Measurements from ENCODE around the gene GEN1. TPM values are rescaled to one million over a fixed set of nuclear protein-coding genes. Genes with fewer than 3 reads are reported as not detected.

The GEN1 gene
- total RNA-seq, 1 donor from 2014 or later = 43.5 TPM

DNA sequence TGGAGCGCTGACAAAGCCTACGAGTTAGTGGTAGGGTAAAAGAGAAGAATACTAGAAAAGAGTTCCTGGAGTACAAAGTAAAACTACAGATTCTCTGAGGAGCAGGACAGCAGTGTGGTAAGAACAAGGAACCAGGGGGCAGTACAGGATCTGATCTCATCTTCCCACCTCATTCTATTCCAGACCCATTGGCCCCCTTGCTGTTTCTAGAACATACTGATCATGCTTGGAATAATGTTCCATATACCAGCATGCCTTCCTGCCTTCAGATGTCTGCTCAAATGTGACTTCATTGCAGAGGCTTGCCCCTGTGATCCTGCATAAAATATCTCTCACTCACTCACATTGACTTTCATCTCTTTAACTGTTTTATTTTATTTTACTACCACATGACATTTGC is 81.6 kb downstream of the GEN1 start:
- Histone ChIP-seq H3K27me3 (peaks cover 24% of the 10 kb centered on the region), H3K27ac (no peak overlapping the region), H3K4me2 (no peak overlapping the region), H2AFZ (replicated peaks) (no peak overlapping the region), H3K4me1 (no peaks in the 10 kb centered on the region), H3F3A (ENCODE audit: low read depth) (no peaks in the 10 kb centered on the region), H3K4me3 (no peak overlapping the region), H3K79me2 (ENCODE audit: low read depth) (no peaks in the 10 kb centered on the region), H3K36me3 (no peaks in the 10 kb centered on the region), H3K9ac (no peak overlapping the region), H4K20me1 (ENCODE audit: low read depth) (no peaks in the 10 kb centered on the region), H3K9me3 (ENCODE audit: low read depth) (no peaks in the 10 kb centered on the region)
- no peak for DNase-seq (ENCODE audit: low spot score)
- no peak overlapping the region for H3K27ac Mint-ChIP-seq
- H3K4me1 Mint-ChIP-seq = peaks cover 5% of the 10 kb centered on the region
- no peak overlapping the region for H3K4me3 Mint-ChIP-seq
- no peaks in the 10 kb centered on the region for H3K9me3 Mint-ChIP-seq
- H3K36me3 Mint-ChIP-seq = no peaks in the 10 kb centered on the region
- TF ChIP-seq EZH2 (IDR thresholded peaks at IDR 0.05) = no peak
- TF ChIP-seq EZH2phosphoT487 (IDR thresholded peaks at IDR 0.05) = no peak
- TF ChIP-seq, protein P1, sequence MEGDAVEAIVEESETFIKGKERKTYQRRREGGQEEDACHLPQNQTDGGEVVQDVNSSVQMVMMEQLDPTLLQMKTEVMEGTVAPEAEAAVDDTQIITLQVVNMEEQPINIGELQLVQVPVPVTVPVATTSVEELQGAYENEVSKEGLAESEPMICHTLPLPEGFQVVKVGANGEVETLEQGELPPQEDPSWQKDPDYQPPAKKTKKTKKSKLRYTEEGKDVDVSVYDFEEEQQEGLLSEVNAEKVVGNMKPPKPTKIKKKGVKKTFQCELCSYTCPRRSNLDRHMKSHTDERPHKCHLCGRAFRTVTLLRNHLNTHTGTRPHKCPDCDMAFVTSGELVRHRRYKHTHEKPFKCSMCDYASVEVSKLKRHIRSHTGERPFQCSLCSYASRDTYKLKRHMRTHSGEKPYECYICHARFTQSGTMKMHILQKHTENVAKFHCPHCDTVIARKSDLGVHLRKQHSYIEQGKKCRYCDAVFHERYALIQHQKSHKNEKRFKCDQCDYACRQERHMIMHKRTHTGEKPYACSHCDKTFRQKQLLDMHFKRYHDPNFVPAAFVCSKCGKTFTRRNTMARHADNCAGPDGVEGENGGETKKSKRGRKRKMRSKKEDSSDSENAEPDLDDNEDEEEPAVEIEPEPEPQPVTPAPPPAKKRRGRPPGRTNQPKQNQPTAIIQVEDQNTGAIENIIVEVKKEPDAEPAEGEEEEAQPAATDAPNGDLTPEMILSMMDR (IDR thresholded peaks at IDR 0.05) = no peak
- peaks cover 2% of the 10 kb centered on the region for H3K27me3 Mint-ChIP-seq (ENCODE audit: insufficient read depth, low read depth)

Other genes with a start within 250 kb of the GEN1 start
- gene RAD51AP2, start 235.7 kb upstream of the GEN1 start, total RNA-seq (ENCODE audit: low replicate concordance) = 0.31 and 1.2 TPM in 2 replicates
- 54.5 and 94.4 TPM in 2 replicates for gene VSNL1, start 213.4 kb upstream of the GEN1 start, total RNA-seq (ENCODE audit: low replicate concordance)
- gene SMC6, start 328 bp upstream of the GEN1 start, total RNA-seq (ENCODE audit: low replicate concordance) = 38.2 and 56.8 TPM in 2 replicates
- gene MSGN1, start 62.3 kb downstream of the GEN1 start, total RNA-seq (ENCODE audit: low replicate concordance) = not detected in 2 replicates
- gene KCNS3, start 124.5 kb downstream of the GEN1 start, total RNA-seq (ENCODE audit: low replicate concordance) = 10.0 and 15.0 TPM in 2 replicates